Measurements from ENCODE around the gene TMEM121B.

GRCh38 chr22:17097062-17097461 lies 24.1 kb downstream of the TMEM121B start:
- TF ChIP-seq CTCF (IDR thresholded peaks at IDR 0.05 in 4 of 5, conservative IDR thresholded peaks at IDR 0.05 in 1 of 5) (no peak), POLR2A (IDR thresholded peaks at IDR 0.05) (no peak)
